Measurements from ENCODE around the gene ACTR1B. TPM values are rescaled to one million over a fixed set of nuclear protein-coding genes. Genes with fewer than 3 reads are reported as not detected.

ACTR1B gene
- total RNA-seq, 1 donor from 2014 or later, result 59.2 TPM

DNA sequence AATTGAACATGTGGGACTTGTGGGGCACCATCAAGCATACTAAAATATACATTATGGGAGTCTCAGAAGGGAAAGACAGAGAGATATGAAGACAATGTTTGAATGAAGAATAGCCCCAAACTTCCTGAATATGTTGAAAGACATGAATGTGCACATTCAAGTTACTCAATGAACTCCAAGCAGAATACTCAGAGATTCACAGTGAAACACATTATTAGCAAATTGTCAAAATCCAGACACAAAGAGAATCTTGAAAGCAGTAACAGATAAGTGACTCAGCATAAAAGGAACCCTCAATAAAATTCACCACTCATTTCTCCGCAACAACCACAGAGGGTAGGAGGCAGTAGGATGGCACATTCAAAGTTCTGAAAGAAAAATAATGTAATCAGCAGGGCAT lies 14.5 kb upstream of the ACTR1B start:
- Histone ChIP-seq H3K36me3 (ENCODE audit: control insufficient read depth, insufficient read depth, low read length) (no peaks in the 10 kb centered on the region), H3K4me3 (ENCODE audit: low read depth, low read length) (no peak overlapping the region), H3K27me3 (ENCODE audit: control insufficient read depth, insufficient read depth, low read length) (no peaks in the 10 kb centered on the region)
- TF ChIP-seq, protein P1, sequence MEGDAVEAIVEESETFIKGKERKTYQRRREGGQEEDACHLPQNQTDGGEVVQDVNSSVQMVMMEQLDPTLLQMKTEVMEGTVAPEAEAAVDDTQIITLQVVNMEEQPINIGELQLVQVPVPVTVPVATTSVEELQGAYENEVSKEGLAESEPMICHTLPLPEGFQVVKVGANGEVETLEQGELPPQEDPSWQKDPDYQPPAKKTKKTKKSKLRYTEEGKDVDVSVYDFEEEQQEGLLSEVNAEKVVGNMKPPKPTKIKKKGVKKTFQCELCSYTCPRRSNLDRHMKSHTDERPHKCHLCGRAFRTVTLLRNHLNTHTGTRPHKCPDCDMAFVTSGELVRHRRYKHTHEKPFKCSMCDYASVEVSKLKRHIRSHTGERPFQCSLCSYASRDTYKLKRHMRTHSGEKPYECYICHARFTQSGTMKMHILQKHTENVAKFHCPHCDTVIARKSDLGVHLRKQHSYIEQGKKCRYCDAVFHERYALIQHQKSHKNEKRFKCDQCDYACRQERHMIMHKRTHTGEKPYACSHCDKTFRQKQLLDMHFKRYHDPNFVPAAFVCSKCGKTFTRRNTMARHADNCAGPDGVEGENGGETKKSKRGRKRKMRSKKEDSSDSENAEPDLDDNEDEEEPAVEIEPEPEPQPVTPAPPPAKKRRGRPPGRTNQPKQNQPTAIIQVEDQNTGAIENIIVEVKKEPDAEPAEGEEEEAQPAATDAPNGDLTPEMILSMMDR (IDR thresholded peaks at IDR 0.05; ENCODE audit: insufficient read depth, low read length, severe bottlenecking), result no peak
- FAIRE-seq, result no peak
- no peak for DNase-seq (ENCODE audit: low read depth)

DNA sequence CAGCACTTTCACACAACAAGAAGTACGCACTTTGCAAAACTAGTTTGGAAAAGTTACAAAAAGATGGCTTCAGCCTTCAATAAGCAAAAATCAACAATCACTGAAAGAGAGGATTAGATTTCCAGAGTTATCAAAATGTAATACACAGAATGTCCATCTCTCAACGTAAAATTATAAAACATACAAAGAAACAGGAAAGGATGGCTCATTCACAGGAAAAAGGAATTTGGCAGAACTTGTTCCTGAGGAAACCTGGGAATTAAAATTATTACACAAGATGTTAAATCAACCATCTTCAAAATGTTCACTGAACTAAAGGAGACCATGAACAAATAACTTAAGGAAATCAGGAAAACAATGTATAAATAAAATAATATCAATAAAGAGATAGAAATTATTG lies 13.6 kb upstream of the ACTR1B start:
- TF ChIP-seq, protein P1 (IDR thresholded peaks at IDR 0.05; ENCODE audit: insufficient read depth, low read length, severe bottlenecking), result no peak
- DNase-seq (ENCODE audit: low read depth), result no peak
- Histone ChIP-seq H3K4me3 (ENCODE audit: low read depth, low read length) (no peak overlapping the region), H3K27me3 (ENCODE audit: control insufficient read depth, insufficient read depth, low read length) (no peaks in the 10 kb centered on the region), H3K36me3 (ENCODE audit: control insufficient read depth, insufficient read depth, low read length) (no peaks in the 10 kb centered on the region)
- no peak for FAIRE-seq

DNA sequence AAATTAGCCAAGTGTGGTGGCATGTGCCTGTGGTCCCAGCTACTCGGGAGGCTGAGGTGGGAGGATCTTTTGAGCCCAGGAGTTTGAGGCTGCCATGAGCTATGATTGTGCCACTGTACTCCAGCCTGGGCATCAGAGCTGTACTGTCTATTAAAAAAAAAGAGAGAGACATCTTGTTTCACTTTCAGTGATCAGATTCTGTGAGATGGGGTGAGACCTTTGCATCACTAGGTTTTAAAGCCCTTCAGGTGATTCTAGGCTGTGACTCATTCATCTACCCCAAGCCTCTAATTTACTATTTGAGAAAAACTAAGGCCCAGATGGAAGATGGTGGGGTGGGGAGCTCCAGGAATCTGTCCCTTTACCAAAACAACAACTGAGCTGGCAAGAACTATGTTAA lies 12.8 kb upstream of the ACTR1B start:
- H3K27me3 ChIP-seq (ENCODE audit: control insufficient read depth, insufficient read depth, low read length), result no peaks in the 10 kb centered on the region
- H3K4me3 ChIP-seq (ENCODE audit: low read depth, low read length), result no peak overlapping the region
- H3K36me3 ChIP-seq (ENCODE audit: control insufficient read depth, insufficient read depth, low read length), result no peaks in the 10 kb centered on the region
- TF ChIP-seq, protein P1 (IDR thresholded peaks at IDR 0.05; ENCODE audit: insufficient read depth, low read length, severe bottlenecking), result no peak
- no peak for DNase-seq (ENCODE audit: low read depth)
- FAIRE-seq, result no peak

DNA sequence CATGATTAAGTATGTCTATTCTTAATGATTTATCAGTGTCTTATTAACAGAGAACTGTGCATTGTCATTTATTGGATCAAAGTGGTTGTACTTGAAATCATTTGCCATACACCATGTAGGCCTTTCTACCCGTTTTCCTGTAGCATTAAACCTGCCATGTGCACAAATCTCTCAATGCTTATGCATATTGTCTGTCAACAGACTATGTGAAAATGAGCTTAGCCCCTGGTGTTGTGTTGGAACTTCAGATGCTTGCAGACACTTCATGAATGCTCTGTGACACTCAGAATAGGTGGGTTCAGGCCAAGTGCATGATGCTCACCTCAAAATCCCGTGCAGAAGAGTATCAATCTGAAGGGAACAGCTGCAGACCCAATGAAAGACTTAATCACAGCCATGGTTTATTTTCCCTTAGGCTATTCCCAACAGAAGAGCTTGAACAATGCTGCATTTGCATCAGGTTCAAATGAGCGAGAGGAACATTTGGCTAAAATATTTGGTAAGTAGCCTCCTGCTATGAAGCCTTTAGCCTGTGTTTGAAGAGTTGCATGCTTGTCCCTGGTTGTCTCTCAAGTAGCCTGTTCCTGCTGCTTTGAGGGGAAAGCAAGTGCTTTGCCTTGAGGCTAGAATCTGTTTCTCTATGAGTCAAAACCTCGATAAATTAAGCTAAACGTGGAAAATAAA lies 11.7 kb upstream of the ACTR1B start:
- TF ChIP-seq, protein P1 (IDR thresholded peaks at IDR 0.05; ENCODE audit: insufficient read depth, low read length, severe bottlenecking), result no peak
- FAIRE-seq, result no peak
- DNase-seq (ENCODE audit: low read depth), result no peak
- no peaks in the 10 kb centered on the region for H3K27me3 ChIP-seq (ENCODE audit: control insufficient read depth, insufficient read depth, low read length)
- no peaks in the 10 kb centered on the region for H3K36me3 ChIP-seq (ENCODE audit: control insufficient read depth, insufficient read depth, low read length)
- no peak overlapping the region for H3K4me3 ChIP-seq (ENCODE audit: low read depth, low read length)

DNA sequence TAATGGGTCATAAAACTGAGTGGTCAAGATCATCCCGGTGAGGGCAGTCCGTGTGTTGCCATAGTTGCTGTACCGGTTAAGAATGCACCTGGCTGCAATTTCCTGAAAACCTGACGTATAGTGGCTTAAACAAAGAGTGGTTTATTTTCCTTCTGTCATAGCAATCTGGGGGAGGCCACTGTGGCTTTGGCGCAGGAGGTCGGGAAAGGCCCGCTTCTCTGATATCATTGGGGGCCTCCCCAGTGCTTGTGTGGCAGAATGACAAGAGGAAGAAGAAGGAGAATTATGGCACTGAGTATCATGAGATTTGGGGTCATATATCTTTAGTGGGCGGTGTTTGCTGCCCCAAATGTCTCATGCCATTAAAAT lies 10.1 kb upstream of the ACTR1B start:
- TF ChIP-seq, protein P1 (IDR thresholded peaks at IDR 0.05; ENCODE audit: insufficient read depth, low read length, severe bottlenecking), result no peak
- DNase-seq (ENCODE audit: low read depth) (no peak), FAIRE-seq (no peak)
- H3K36me3 ChIP-seq (ENCODE audit: control insufficient read depth, insufficient read depth, low read length), result no peaks in the 10 kb centered on the region
- no peak overlapping the region for H3K4me3 ChIP-seq (ENCODE audit: low read depth, low read length)
- H3K27me3 ChIP-seq (ENCODE audit: control insufficient read depth, insufficient read depth, low read length), result no peaks in the 10 kb centered on the region

Measured in bronchial epithelial cell (primary cell).